HS-27A (cell line): Measurements from ENCODE around the gene EIF4ENIF1.
A peak's percentile ranks its signal among the peaks of the same experiment; 100 is the strongest.
"Not testable (repeated sequence)": the region's sequence is repeated elsewhere in the genome, so short reads cannot be mapped to it uniquely, and the experiment has no call there.

Experiments
- DNase-seq: peaks from one replicate; pipeline ENCODE4 v3.0.0-alpha.2; 2012; ENCODE audit warnings: low read depth, missing footprints

EIF4ENIF1 gene

DNA sequence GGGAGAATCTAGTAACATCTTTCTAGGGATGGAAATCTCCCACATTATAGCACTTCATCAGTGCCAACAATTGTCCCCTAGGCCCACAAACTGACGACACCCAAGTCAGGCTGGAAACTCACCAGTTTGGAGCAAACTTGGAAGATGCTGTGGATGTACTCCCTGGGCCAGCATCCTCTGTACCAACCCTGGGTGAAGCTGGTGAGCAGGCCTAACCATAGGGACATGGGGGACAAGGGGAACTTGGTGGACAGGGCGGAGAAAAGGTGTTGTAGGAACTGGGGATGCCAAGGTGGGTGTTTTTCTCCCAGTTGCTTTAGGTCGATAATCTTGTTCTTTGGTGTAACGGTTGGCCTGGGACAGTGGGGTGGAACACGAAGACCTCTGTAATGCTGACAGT is 48.0 kb downstream of the EIF4ENIF1 start:
- no peak for DNase-seq

- DNase-seq: no peak
Measured at GRCh38 chr22:31440681-31441080, 49.0 kb downstream of the EIF4ENIF1 start.

- no peak for DNase-seq
Measured at GRCh38 chr22:31439808-31440207, 49.8 kb downstream of the EIF4ENIF1 start.

- DNase-seq: no peak
Measured at GRCh38 chr22:31436132-31436531, 53.5 kb downstream of the EIF4ENIF1 start.

DNA sequence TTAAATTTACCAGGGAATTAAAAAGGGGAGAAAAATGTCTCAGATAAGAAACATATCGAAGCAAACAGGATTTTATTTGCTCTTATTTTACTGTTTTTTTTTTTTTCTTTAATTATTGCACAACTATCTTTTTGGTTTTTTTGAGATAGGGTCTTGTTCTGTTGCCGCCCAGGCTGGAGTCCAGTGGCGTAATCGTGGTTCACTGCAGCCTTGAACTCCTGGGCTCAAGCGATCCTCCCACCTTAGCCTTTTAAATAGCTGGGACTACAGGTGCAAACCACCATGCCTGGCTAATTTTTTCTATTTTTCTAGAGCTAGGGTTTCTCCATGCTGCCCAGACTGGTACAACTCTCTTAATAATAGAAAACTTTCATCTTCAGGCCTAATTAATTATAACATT is 57.7 kb downstream of the EIF4ENIF1 start:
- no peak for DNase-seq

GRCh38 chr22:31425331-31426050 is 64.2 kb downstream of the EIF4ENIF1 start:
- DNase-seq: no peak

GRCh38 chr22:31402350-31402749 is 87.3 kb downstream of the EIF4ENIF1 start:
- DNase-seq: not testable (repeated sequence)

GRCh38 chr22:31400023-31400397 is 89.6 kb downstream of the EIF4ENIF1 start:
- no peak for DNase-seq

GRCh38 chr22:31399211-31400022 is 90.2 kb downstream of the EIF4ENIF1 start, which contains the start of gene DRG1:
TSS of gene DRG1 (plus strand) at chr22:31399604. CDS start at chr22:31399684, 80 bp downstream.
- DNase-seq: peak; percentile 81

GRCh38 chr22:31398231-31398630 is 91.4 kb downstream of the EIF4ENIF1 start:
- no peak for DNase-seq

GRCh38 chr22:31394326-31394725 is 95.3 kb downstream of the EIF4ENIF1 start:
- no peak for DNase-seq

- no peak for DNase-seq
Measured at GRCh38 chr22:31393893-31394292, 95.7 kb downstream of the EIF4ENIF1 start.
